Activated CD4-positive, CD25-positive, alpha-beta regulatory T cell treated with anti-CD3 and anti-CD28 coated beads, Interleukin-2, amount 50 U/mL, for 24 hours (primary cell): ENCODE measurements around the gene THSD7A.
"Not testable (repeated sequence)": the region's sequence is repeated elsewhere in the genome, so short reads cannot be mapped to it uniquely, and the experiment has no call there.

Experiments
- ATAC-seq, 2 donors: fragments of 150-1000 bp; cut with Tn5 transposase; one replicate each; pipeline ENCODE4 v1.10.0; 2021; ENCODE audit warnings: mild to moderate bottlenecking in 1 of 2, moderate library complexity in 1 of 2

The THSD7A gene

DNA sequence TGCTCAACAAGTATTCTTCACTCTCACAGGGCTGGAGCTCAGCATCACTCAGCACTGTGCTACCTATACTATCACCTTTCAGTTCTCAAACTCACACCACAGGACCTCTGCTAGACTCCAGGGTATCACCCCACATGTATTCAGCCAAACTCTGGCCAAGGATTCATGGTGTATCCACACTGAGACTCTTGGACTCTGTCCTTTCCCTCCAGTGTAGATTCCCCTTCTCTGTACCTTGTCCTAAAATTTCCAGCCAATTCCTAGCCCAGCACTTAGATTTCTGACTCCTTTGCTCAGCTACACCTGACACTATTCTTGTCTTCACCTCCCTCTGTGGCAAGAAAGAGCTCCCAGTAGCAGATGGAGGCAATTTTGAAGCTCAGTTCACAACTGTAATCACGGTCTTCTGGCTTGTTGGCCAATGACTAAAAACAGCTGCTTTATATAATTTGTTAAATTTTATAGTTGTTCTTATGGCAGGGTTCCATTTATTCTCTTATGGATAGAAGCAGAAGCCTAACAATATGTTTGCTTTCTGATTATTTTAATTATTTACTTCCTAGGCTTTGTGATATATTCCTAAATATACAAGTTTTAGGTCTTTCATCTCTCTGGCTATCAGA, 258.8 kb downstream of the THSD7A start:
- no peak for ATAC-seq

DNA sequence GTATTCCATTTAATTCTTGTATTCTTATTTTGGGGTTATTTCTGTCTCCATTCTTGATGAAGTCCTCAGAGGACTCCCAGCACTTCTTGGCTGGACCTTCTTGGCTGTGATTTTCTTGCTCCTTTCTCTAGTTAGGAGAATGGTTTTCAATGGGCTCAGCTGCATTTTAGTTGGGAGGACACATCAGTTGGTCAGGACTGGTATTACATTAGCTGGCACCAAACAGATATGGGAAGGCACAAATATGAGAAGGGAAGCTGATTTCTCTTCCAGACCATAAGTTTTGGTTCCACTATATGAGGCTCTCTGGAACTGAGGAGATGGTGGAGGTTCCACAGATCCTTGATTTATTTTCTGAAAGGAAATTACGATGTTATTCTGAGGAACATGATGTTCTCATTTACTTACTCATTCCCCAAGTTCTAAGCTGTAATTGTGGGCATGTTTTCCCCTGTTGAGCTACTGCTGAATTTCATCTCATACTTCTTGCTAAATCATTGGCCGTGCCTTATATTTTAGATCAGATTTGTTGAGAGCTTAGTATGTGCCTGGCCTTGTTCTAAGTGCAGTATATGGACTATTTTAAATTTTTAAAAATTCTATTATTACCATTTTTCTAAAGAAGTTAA, 261.0 kb downstream of the THSD7A start:
- ATAC-seq, result no peak

DNA sequence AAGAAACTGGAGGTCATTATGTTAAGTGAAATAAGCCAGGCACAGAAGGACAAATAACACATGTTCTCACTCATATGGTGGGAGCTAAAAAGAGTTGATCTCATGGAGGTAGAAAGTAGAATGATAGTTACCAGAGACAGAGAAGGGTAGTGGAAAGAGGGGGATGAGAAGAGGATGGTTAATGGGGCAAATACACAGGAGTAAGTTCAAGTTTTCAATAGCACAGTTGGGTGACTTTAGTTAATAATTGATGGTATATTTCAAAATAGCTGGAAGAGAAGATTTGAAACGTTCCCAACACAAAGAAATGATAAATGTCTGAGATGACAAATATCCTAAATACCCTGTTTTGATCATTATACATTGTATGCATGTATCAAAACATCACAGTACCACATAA, 261.8 kb downstream of the THSD7A start:
- no peak for ATAC-seq

DNA sequence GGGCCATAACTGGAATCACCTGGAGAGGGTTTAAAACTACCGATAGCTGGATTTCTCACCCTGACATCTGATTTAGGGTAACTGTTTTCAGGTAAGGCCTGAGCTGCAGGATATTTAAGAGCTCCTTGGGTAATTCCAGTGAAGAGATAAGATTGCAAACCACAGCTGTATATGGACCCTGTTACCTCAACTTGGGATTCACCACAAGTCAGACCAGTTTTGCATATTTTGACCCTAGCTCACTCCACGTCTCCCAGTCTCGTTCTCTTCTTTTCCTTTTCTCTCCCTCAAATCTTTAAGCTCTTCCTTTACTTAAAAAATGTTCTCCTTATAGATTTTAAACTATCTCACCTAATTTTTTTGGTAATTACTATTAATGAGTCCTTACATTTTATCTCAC, 264.4 kb downstream of the THSD7A start:
- no peak for ATAC-seq

DNA sequence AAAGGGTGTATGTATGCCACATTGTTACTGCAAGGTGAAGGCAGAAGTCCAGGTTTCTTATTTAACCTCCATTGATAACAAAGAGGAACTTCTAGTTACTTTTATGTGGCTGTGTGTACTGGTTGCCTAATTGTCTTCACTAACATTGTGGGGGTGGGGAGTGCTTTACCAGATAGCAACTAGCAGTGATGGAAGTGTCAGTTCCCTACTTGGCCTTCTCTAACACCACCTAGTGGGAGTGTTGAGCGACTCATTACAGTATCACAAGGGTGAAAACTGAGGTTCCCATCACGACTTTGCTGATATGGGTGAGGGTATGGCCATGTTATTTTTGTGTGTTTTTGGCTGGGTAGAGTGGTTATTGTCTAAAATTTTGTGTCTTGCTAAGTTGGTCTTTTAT, 274.4 kb downstream of the THSD7A start:
- no peak for ATAC-seq

DNA sequence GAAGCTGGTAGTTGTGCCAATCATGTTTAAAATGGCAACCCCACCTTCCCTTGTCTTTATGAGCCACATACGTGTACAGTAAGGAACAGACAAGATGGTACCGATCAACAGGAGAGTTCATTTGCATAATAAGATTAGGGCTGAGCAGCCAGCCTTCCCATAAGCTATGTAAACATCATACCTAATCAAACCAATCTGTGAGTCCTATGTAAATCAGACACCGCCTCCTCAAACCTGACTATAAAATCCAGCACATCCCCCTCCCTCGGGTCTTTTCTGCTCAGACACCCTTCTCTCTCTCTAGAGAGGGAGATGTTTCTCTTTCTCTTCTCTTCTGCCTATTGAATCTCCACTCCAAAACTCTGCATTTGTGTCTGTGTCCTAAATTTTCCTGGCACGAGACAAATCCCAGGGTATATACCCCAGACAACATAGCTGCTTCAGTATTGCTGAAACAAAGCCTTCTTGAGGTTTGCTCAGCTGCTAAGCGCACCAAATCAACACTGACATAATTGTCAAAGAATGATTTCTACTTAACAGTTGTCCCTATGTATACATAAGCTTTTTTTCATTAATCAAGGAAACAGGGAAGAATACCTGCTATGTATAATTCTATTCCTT, 279.2 kb downstream of the THSD7A start:
- ATAC-seq, result no peak

DNA sequence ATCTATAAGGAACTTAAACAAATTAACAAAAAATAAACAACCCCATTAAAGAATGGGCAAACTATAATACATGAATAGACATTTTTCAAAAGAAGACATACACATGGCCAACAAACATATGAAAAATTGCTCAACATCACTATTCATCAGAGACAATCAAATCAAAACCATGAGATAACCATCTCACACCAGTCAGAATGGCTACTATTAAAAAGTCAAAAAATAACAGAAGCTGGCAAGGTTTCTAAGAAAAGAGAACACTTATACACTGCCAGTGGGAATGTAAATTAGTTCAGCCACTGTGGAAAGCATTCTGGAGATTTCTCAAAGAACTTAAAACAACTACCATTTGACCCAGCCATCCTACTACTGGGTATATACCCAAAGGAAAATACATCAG, 280.5 kb downstream of the THSD7A start:
- ATAC-seq, result no peak

DNA sequence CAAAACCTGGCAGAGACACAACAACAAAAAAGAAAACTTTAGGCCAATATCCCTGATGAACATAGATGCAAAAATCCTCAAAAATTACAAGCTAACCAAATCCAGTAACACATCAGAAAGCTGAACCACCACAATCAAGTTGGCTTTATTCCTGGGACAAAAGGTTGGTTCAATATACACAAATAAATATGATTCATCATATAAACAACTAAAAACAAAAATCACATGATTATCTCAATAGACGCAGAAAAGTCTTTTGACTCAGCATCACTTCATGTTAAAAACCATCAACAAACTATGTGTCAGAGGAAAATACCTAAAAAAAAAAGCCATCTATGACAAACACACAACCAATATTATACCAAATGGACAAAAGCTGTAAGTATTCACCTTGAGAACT, 283.5 kb downstream of the THSD7A start:
- no peak for ATAC-seq

DNA sequence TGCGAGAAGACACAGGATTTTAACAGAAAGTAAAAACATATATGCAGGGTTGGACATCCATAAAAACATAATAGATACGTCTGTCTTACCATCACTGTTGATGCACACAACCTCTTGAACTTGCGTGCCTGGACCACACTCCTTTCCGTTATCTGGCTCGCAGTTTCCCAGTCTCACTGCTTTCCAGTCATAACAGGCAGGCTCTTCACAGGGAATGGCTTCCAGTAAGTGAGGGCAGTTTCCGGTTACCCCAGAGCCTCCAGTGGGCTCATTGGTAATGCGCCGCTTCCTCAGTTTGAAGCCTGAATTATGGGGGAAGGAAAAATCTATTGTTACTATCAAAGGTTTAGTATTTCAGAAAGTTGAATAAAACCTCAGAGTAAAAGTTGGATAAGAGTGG, 290.7 kb downstream of the THSD7A start:
- no peak for ATAC-seq

DNA sequence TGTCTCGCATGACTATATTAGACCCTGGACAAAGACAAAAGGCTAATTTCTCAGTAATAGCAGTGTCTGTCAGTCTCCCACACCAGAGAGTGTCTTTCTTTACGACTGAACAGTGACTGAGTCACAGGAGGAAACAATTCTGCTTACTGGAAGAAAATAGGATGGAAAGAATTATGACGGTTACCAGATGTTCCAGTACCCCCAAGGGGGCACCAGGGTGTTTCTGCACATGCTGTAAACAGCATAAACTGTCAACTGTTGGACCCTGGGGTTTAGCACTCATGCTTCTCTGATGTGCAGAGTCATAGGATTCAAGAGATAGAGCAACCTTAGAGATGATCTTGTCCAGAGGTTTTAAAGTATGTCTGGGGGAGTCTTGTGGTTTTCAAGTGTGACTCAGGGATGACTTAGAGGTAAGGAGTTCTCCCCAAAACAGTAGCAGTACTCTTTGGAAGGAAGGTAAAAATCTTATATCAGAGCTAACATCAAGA, 291.7 kb downstream of the THSD7A start:
- no peak for ATAC-seq

DNA sequence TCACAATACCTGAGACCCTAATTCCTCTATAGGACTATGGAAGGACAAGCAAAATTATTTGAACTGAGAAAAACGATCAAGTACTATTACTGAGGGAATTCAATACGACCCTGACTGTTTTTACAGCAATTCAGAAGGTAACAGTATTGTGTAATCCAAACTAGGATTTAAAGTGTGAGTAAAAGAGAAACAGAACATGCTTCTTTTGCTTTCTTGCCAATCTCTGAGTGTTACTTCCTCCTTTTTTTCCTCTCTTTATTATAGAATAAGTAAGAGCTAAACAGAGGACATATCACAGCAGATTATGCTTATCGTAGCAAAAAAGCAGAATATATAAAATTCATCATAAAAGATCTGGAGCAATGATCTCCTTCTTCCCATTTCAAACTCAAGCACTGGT, 292.1 kb downstream of the THSD7A start:
- no peak for ATAC-seq

DNA sequence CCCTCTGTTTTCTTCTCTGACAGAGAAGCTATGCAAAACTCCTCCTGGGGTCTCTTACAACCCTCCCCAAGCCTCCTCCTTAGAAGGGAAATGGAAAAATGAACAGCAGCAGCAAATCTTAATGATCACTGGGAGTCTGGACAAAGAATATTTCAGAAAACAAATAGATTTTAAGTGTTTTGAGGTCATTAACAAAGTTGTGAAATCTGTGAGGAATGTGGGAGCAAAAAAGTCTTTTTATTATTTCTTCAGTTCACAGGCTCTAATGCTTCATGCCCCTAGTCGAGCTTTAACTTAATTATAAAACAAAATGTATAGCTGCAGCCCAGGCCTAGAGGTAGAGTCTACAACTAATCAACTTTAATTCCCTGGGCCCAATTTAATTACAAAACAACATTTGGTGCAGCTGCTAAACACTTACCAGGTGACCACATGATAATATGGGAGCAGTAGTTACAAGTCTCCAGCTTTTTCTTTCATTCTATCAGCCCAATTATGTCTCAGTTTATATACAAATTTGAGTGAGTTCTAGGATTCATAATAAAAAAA, 293.2 kb downstream of the THSD7A start:
- ATAC-seq, result no peak

DNA sequence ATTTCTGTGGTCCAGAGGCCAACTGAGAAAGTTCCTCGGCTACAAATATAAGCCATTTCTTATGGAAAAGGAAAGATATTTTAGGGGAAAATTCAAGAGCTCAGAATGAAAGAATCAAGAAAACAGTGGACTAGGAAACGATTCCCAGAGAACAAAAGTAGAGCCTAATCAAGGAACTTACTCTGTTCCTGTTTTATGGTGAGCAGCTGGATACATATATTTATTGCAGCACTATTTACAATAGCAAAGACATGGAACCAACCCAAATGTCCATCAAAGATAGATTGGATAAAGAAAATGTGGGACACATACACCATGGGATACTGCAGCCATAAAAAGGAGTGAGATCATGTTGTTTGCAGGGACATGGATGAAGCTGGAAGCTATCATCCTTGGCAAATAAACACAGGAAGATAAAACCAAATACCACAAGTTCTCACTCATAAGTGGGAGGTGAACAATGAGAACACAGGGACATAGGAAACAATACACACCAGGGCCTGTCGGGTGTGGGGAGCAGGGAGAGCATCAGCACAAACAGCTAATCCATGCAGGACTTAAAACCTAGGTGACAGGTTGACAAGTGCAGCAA, 298.7 kb downstream of the THSD7A start:
- ATAC-seq, result no peak

DNA sequence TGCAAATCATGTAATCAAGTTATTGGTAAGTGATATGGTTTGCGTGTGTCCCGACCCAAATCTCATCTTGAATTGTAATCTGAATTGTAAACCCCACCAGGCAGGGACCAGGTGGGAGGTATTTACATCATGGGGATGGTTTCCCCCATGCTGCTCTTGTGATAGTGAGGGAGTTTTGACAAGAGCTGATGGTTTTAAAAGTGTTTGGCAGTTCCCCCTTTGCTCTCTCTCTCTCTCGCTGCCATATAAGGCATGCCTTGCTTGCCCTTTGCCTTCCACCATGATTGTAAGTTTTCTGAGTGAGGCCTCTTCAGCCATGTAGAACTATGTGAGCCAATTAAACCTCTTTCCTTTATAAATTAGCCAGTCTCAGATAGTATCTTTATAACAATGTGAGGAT, 302.6 kb downstream of the THSD7A start:
- no peak for ATAC-seq

DNA sequence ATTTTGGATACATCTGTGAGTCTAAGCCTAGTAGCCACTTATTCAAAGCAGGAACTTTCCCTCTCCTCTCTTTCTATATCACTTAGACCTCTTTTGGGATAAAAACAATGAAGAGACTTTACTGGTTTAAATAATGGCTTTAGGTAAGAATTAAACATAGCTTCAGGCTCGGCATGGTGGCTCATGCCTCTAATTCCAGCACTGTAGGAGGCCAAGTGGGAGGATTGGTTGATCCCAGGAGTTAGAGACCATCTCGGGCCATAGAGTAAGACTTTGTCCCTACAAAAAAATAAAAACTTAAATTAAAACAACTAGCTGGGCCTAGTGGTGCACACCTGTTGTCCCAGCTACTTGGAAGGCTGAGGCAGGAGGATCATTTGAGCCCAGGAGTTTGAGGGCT, 304.3 kb downstream of the THSD7A start:
- ATAC-seq, result no peak

DNA sequence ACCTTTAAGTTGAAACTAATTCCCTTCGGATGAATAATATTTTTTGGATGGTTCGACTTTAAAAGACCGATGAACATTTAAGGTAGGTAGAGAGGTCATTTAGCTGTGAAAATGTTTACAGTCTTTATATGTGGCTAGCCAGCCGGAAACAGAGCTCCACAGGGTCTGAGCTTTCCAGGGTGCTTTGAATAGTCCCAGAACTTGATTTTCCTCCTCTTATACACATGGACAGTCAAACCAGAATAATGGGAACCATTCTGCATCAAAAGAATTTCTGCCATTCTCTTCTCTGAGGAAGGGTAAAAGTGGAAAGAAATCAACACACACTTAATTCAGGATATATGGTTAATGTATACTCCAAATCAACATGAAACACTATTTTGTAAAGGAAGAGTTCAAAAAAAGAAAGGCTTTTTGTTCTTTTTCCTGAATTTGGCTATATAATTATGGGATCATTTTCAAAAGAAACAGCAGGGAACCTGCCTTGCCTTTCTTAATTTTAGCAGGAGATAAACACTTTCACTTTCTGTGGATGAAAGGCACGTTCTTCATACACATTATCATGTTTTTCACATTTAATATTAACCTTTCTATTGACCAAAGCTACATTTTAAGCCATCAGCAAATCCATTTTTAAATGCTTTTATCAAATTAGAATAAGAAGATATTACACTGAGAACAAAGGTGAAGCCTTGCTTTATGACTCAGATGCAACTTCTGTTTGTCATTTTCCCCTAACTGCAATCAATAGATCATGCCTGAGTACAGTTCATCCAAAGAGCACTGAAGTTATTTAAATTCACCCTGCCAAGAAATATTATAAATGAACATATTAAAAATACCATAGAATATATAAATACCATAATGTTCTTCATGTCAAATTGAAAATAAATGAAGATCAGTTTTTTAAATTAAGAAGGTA, 307.3 kb downstream of the THSD7A start:
- ATAC-seq, result no peak

DNA sequence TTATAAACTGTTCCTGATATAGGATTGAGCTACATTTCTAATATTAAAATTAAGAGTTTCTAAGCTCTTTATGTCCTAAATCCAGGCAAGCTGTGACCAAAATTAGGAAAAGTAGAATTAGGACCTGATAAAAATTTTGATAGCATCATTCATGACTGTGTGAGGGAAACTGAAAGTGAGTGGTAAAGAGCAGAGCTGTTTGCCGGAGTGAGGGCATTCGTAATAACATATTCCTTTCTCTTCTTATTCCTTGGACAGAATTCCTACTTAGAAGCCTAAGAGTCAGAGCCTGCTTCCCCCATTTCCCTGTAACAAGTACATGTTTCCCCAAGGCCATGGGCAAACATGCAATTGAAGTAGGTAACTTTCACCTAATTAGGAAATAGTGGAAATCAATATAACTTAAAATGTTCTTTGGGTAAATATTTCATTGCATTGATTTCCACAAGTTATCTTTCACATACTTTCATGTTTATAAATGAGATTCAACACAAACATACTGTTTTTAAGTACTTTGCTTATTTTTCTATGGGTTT, 310.0 kb downstream of the THSD7A start:
- ATAC-seq, result not testable (repeated sequence)

DNA sequence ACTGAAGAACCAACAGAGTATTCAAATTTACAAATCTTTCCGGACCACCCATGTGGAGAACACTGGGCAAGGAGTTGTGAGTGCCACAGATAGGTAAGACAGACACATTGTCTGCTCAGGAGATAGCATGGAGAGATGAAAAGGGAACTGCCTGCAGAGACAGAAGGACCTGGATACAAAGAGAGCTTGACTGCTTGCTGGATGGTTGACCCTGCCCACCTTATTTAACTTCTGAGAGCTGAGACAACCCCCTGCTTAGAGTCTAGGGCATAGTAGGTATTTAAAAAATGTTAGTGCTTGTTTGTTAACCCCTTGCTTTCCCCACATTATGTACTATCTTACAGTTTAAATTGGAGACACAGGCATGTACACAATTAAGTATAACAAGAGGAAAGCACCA, 314.1 kb downstream of the THSD7A start:
- ATAC-seq, result no peak

DNA sequence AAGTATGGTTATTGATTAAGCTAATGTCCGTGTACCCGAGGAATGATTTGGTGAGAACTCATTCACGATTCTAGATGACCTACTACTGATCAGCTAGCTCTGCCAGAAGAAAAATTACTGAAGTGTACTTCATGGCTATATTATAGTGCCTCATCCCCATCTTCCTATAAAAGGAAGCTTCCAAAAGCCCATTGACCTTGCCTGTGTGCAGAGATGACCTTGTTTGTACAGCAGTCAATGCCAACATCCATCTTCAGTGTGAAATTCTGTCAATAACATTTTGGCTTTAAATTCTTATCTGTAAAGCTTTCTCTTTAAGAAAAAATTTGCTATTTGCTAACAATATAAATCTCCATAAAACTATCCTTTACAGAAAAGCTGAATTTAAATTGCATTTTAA, 315.7 kb downstream of the THSD7A start:
- no peak for ATAC-seq

DNA sequence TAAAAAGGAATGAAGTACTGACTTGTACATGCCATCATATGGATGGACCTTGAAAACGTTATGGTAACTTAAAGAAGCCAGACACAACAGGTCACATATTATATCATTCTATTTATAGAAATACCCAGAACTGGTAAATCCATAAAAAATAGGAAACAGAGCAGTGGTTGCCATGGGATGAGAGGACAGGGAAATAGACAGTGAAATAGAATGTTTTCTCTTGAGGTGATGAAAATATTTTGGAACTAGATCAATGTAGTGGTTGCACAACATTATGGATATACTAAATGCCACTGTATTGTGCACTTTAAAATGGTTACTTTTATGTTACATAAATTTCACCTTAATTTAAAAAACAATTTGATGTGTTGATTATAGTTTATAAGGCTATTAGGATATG, 318.5 kb downstream of the THSD7A start:
- ATAC-seq, result no peak

DNA sequence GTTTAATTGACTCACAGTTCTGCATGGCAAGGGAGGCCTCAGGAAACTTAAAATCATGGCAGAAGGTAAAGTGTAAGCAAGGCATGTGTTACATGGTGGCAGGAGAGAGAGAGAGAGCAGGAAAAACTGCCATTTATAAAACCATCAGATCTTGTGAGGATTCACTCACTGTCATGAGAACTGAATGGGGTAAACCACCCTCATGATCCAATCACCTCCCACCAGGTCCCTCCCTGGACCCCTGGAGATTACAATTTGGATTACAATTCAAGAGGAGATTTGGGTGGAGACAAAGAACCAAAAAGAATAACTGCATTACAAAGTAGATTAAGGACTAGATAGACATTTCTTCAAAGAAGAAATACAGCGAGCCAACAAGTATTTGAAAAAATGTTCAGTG, 324.1 kb downstream of the THSD7A start:
- ATAC-seq, result no peak

DNA sequence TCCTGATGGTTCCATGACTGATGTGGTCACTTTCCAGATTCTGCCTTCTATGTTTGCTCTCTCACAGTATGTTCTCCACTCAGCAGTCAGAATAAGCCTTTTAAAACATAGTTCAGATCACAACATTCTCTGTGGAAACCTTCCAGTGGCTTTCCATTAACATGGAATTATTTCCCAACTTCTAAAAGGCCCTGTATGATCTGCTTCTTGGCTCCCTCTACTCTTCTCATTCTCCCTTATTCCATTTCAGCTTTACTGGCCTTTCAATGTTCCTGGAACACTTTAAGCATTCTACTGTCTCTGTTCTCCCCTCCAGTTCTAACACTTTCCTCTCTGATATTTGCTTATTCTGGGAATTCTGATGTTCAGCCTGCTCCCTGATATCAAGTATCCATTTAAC, 325.6 kb downstream of the THSD7A start:
- ATAC-seq, result no peak
